ENCODE results near the gene ASTN1. TPM values are rescaled to one million over a fixed set of nuclear protein-coding genes. Genes with fewer than 3 reads are reported as not detected.

The ASTN1 gene
- total RNA-seq, 1 donor from 2014 or later = 0.36 TPM

- intact Hi-C loops (cut with DNase I) = no loop called here
- no peak for DNase-seq (ENCODE audit: low spot score)
- ATAC-seq = no peak
Measured at GRCh38 chr1:176866011-176866714, 298.3 kb downstream of the ASTN1 start.

- no peak for ATAC-seq
Measured at GRCh38 chr1:176864211-176864610, 300.3 kb downstream of the ASTN1 start.

GRCh38 chr1:176863613-176864012, 300.9 kb downstream of the ASTN1 start:
- ATAC-seq = no peak

More at GRCh38 chr1:176864211-176864610, 300.3 kb downstream of the ASTN1 start:
- intact Hi-C loops (cut with DNase I) = no loop called here
- no peak for DNase-seq (ENCODE audit: low spot score)

GRCh38 chr1:176858433-176858916, 306.0 kb downstream of the ASTN1 start:
- intact Hi-C loops (cut with DNase I) = no loop called here
- ATAC-seq (no peak), DNase-seq (ENCODE audit: low spot score) (no peak)

More at GRCh38 chr1:176863613-176864012, 300.9 kb downstream of the ASTN1 start:
- no peak for DNase-seq (ENCODE audit: low spot score)
- intact Hi-C loops (cut with DNase I) = no loop called here

GRCh38 chr1:176857632-176858031, 306.9 kb downstream of the ASTN1 start:
- intact Hi-C loops (cut with DNase I) = no loop called here
- DNase-seq (ENCODE audit: low spot score) (no peak), ATAC-seq (no peak)

GRCh38 chr1:176854758-176855745, 309.5 kb downstream of the ASTN1 start:
- intact Hi-C loops (cut with DNase I) = no loop called here
- DNase-seq (ENCODE audit: low spot score) = no peak
- ATAC-seq = no peak

- intact Hi-C loops (cut with DNase I) = no loop called here
- DNase-seq (ENCODE audit: low spot score) (no peak), ATAC-seq (no peak)
Measured at GRCh38 chr1:176854121-176854520, 310.4 kb downstream of the ASTN1 start.

- ATAC-seq = no peak
Measured at GRCh38 chr1:176853503-176853902, 311.0 kb downstream of the ASTN1 start.

GRCh38 chr1:176852124-176852523, 312.4 kb downstream of the ASTN1 start:
- intact Hi-C loops (cut with DNase I) = no loop called here
- DNase-seq (ENCODE audit: low spot score) (no peak), ATAC-seq (no peak)

More at GRCh38 chr1:176853503-176853902, 311.0 kb downstream of the ASTN1 start:
- intact Hi-C loops (cut with DNase I) = no loop called here
- DNase-seq (ENCODE audit: low spot score) = no peak

GRCh38 chr1:176850871-176851270, 313.6 kb downstream of the ASTN1 start:
- intact Hi-C loops (cut with DNase I) = no loop called here
- no peak for ATAC-seq
- DNase-seq (ENCODE audit: low spot score) = no peak

- intact Hi-C loops (cut with DNase I) = loop anchor here (5.0 to 10.0 kb wide), 2 partner anchors 284 to 472 kb away; no protein-coding TSS in a partner anchor
- ATAC-seq (no peak), DNase-seq (ENCODE audit: low spot score) (no peak)
Measured at GRCh38 chr1:176849281-176849680, 315.2 kb downstream of the ASTN1 start.

- no peak for ATAC-seq
Measured at GRCh38 chr1:176847052-176847451, 317.5 kb downstream of the ASTN1 start.

GRCh38 chr1:176843352-176844297, 320.9 kb downstream of the ASTN1 start:
- no peak for DNase-seq (ENCODE audit: low spot score)
- intact Hi-C loops (cut with DNase I) = loop anchor here (10.0 kb wide), 1 partner anchor 279 kb away; no protein-coding TSS in a partner anchor
- ATAC-seq = peak; percentile 87

More at GRCh38 chr1:176847052-176847451, 317.5 kb downstream of the ASTN1 start:
- intact Hi-C loops (cut with DNase I) = loop anchor here (5.0 to 10.0 kb wide), 2 partner anchors 282 to 470 kb away; no protein-coding TSS in a partner anchor
- no peak for DNase-seq (ENCODE audit: low spot score)

- DNase-seq (ENCODE audit: low spot score) (no peak), ATAC-seq (peak; percentile 34)
- intact Hi-C loops (cut with DNase I) = loop anchor here (10.0 kb wide), 1 partner anchor 276 kb away; no protein-coding TSS in a partner anchor
Measured at GRCh38 chr1:176841238-176841637, 323.3 kb downstream of the ASTN1 start.

GRCh38 chr1:176839216-176839615, 325.3 kb downstream of the ASTN1 start:
- DNase-seq (ENCODE audit: low spot score) = no peak
- intact Hi-C loops (cut with DNase I) = no loop called here
- no peak for ATAC-seq

- intact Hi-C loops (cut with DNase I) = no loop called here
- DNase-seq (ENCODE audit: low spot score) = no peak
- ATAC-seq = no peak
Measured at GRCh38 chr1:176838276-176838995, 326.1 kb downstream of the ASTN1 start.

- no peak for DNase-seq (ENCODE audit: low spot score)
- ATAC-seq = no peak
- intact Hi-C loops (cut with DNase I) = no loop called here
Measured at GRCh38 chr1:176837708-176838107, 326.8 kb downstream of the ASTN1 start.

- DNase-seq (ENCODE audit: low spot score) = no peak
- intact Hi-C loops (cut with DNase I) = no loop called here
- no peak for ATAC-seq
Measured at GRCh38 chr1:176831150-176831549, 333.4 kb downstream of the ASTN1 start.

Data from sciatic nerve (tissue), 2 donors.